HG03520 (cell line): ENCODE measurements around the gene PHOX2B.

Experiments used
- ATAC-seq: cut with Tn5 transposase; IDR thresholded peaks from one replicate; pipeline ENCODE4 v1.9.1; 2021; ENCODE audit warnings: mild to moderate bottlenecking, moderate library complexity; ENCODE audit not compliant: unreplicated experiment

The PHOX2B gene

GRCh38 chr4:41748571-41749475, at the start of gene PHOX2B:
TSS of gene PHOX2B (minus strand) at chr4:41748725. CDS start at chr4:41748610, 115 bp downstream.
- ATAC-seq, result no peak

- no peak for ATAC-seq
These were observed 48.7 kb upstream of the PHOX2B start for GRCh38 chr4:41797260-41797659.

- no peak for ATAC-seq
These were observed 48.2 kb upstream of the PHOX2B start for GRCh38 chr4:41796545-41797210.

DNA sequence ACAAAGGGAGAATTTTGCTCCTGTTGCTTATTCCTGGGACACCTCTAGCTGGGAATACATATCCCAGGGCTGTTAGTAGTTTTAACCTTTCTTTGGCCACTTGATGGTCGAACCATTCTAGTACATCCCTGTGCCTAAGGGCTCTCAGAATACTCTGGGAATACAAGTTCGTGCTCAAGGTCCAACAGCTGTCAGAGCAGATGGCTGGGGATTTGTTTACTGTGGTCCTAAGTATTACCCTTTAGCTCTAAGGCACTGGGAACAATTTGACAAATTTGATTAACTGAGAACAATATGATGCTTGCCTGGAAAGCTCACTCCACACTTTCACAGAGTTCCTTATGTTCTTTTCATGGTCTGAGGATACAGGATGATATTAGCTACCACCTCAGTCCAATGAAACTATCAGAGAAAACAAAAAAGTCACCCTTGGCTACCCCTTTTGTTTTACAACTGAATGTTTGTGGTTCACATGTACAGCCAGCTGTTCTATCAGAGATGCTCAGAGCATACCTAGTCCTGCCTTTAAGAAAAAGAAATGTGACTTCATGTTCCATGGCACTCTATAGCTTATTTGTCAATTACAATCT, 47.4 kb upstream of the PHOX2B start:
- no peak for ATAC-seq

DNA sequence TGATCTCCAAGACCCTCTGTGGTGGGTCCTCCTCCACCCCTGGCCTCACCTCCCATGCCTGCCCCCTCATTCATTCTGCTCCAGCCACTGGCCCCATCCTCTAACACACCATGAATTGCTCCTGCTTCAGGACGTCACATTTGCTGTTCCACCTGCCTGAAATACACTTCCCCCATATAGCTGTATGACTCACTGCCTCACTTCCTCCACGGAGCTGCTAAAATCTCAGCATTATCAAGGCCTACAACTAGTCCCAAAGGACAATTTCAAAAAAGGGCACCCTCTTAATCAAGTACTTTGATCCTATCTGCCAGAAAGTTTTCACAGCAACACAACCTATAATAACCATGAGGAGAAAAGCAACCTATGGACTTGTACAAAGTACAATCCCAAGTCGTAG, 43.6 kb upstream of the PHOX2B start:
- no peak for ATAC-seq

- no peak for ATAC-seq
These were observed 43.0 kb upstream of the PHOX2B start for GRCh38 chr4:41791557-41791956.

DNA sequence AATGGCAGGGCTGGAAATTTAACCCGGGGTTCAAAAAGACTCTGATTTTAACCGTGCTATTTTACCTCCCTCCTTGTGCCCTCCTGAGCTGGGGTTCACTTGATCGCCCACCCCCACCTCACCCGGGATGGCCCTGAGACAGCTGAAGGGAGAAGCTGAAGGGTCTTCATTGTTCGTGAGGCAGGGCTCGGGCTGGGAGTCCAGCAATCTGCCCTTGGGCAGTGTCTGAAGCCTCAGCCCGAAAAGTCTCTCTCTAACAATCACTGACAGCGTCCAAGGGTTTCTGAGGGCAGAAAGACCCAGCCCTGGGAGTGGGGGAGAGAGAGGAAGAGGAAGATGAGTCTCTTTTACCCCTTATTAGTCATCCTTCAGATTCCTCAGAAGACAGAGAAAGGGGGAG, 39.4 kb upstream of the PHOX2B start:
- ATAC-seq, result no peak

DNA sequence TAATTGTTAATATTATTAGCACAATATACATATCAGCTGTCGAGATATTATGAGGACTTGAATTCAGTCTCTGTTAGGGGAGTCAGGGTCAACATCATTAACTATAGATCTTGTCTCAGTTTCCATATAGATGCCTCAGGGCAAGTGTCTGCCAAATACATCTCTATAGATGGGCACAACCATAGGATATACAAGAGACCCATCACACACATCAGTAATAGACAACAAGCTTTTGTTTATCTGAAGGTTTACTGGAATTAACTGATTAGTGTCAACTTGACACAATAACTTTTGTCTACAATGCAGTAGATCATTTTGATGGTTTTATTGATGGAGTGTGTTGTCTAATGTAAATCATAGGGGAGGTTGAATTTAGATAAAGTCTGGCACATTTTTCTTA, 37.1 kb upstream of the PHOX2B start:
- ATAC-seq, result no peak

DNA sequence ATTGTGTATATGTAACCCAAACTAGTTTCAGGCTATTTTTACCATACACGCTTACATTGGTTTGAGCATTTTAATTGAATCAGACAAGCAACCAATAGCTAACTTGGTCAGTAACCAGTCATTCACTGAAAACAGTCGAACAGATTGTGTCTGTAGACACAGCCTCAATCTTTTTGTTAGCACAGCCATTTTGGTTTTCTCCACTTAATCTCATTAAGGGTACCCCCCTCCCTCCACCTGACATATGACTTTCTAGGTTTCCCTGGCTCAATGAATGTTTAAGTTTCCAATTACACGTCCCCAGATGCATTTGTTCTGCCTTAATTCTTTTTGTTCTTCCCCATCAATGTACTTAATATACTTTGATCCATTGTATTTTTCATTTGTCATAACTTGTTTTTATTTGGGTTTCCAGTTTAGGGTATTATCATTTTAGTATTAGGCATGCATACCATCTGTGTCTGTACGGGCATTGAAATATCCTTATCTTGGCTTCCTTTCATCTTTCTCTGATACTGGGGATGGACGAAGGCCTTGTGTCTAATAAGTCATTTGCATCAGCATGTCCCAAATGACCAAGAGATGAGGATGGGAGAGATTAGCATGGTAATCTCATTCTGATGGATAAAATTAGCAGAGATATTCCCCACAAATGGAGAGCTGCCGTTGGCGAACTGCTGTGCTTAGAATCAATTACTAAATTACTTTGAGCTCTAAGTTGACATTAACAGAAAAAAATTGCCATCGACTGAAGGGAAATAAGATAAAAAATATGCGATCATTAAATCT, 35.9 kb upstream of the PHOX2B start:
- ATAC-seq, result no peak

DNA sequence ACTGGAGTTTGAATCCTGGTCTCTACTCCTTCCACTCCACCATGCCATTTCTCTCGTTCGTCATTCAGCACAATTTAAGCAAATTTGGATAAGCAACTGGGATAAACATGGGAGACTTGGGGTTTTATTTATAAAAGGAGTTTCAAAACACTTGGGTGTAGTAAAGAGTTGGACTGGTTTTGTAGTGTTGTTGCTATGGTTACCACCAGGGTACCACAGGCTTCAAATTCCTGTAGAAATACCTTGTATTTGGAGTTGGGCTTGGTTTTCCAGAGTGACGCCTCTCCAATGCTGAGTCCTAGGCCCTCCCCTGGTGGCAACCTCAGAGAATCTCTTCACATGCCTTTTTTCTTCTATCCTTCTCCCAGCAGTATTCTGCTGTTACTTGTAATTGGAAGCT, 27.9 kb upstream of the PHOX2B start:
- ATAC-seq, result no peak

DNA sequence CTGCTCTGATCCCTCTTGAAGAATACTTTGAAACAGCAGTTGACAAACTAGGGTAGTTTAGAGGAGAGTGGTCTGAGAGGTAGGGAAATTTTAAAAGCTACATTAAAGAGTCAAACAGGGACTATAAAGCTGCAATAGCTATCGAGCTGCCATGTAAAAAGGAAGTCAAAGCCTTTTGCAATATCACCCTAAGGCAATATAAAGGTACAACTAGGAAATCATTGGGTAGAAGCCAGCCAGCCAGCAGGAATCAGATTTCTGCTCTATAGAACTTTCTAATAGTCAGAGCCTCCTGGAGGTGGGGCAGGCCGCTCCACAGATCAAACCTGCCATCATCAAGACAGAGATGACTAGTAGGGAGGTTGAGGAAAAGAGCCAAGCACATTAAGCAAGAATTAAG, 15.2 kb upstream of the PHOX2B start:
- no peak for ATAC-seq

DNA sequence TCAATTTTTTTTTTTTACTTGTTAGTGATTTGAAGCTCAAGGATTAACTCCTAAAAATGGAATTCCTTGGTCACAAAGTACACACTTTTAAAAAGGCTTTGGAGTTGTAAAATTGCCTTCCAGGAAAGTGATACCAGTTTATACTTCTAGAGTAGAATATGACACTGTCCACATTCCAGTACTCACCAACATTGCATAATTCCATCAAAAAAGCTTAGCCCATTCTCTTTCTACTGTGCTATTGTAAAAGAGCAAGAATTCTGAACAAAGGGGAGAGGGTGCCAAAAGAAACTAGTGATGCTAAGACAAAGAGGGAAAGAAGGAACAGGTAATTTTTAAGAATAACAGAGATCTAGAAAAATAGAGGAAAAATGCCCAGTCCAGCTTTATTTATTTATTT, 10.4 kb upstream of the PHOX2B start:
- no peak for ATAC-seq

- ATAC-seq, result no peak
These were observed 9.1 kb upstream of the PHOX2B start for GRCh38 chr4:41757521-41758156.

- no peak for ATAC-seq
These were observed 5.4 kb upstream of the PHOX2B start for GRCh38 chr4:41753942-41754341.

DNA sequence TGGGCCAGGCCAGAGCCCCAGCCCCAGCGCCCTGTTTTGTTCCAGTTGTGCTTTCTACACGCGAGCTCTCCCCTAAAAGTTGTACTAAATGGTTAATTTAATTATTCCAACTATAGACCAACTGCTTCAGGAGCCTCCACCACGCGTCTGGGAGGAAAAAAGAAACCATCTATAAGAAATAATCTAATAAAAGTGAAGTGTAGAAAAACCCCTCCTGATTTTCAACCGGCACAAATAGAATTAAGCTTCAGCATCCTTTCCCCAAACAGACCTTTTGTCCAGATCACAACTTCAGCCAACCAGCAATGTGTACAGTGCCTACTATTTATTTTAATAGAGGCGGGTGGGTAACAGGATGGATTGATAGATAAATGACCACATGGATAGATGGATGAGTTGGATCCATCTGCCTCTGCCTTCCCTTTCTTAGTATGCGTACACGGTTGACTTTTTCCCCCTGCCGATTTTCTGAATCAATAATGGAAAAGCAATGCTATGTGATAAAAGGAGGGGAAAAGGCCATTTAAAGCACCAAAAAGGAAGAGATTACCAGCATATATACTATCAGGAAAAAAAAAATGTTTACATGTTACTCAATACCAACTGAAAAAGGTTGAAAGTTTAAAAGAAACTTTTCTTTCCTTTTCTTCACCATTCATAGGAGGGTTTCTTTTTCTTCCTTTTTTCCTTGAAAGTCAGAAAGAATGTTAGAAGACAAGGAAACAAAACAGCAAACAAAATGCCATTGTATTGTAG, 3.7 kb upstream of the PHOX2B start:
- ATAC-seq, result no peak

GRCh38 chr4:41751449-41752061, 3.0 kb upstream of the PHOX2B start:
- no peak for ATAC-seq

GRCh38 chr4:41750626-41751448, 2.3 kb upstream of the PHOX2B start:
- no peak for ATAC-seq

DNA sequence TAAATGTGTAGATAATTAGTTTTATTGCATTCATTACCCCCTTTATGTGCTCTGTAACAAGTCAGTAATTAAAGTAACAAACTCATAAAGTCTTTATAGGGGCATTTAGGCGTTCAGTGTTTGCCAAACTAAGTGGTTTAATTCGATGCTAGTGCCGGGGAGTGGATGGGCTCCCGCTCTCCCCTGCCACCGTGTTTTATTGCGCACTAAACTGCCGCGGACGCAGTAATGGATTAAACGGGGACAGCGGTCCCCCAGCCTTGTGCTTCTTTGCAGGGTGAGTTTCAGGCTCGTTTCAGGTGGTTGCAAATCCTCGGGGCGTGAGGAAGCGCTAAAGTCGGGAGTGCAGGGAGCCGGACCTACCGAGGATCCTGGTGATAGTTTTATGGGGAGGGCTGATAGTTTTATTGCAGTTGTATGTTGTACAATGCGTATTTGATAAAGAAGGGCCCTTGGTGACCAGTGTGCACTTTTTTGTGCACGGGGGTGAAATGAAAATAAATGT, 1.6 kb upstream of the PHOX2B start:
- no peak for ATAC-seq
